ENCODE data around the gene RAB31. TPM values are rescaled to one million over a fixed set of nuclear protein-coding genes. Genes with fewer than 3 reads are reported as not detected.

RAB31 gene
- total RNA-seq, 1 experiment from 2014 or later: 32.9 TPM

GRCh38 chr18:9814431-9814830 lies 106.3 kb downstream of the RAB31 start (continued):
- TF ChIP-seq ZNF512 (CRISPR knock-in tag; IDR thresholded peaks at IDR 0.05; ENCODE audit: borderline replicate concordance) (no peak), ZNF263 (CRISPR knock-in tag; IDR thresholded peaks at IDR 0.05; ENCODE audit: low read depth) (no peak), ZNF396 (CRISPR knock-in tag; IDR thresholded peaks at IDR 0.05; ENCODE audit: borderline replicate concordance) (no peak), E2F1 (CRISPR knock-in tag; IDR thresholded peaks at IDR 0.05) (no peak)

- Mint-ChIP-seq H3K4me3 (no peak overlapping the region), H3K27ac (no peak overlapping the region), H3K4me1 (peaks cover 10% of the 10 kb centered on the region), H3K27me3 (ENCODE audit: low read depth) (no peaks in the 10 kb centered on the region), H3K9me3 (peaks cover 15% of the 10 kb centered on the region), H3K36me3 (peaks cover 14% of the 10 kb centered on the region)
- CTCF ChIA-PET: no interaction called here
- TF ChIP-seq CTCF (IDR thresholded peaks at IDR 0.05) (no peak), AR (CRISPR knock-in tag; IDR thresholded peaks at IDR 0.05) (no peak), GTF2I (CRISPR knock-in tag; conservative IDR thresholded peaks at IDR 0.05) (no peak), SOX15 (CRISPR knock-in tag; IDR thresholded peaks at IDR 0.05) (no peak)
- DNase-seq (ENCODE audit: low spot score) (no peak), ATAC-seq (no peak)
- POLR2A ChIA-PET: no interaction called here
Observed at GRCh38 chr18:9817286-9817685, 109.2 kb downstream of the RAB31 start.

- Mint-ChIP-seq H3K27me3 (ENCODE audit: low read depth) (no peaks in the 10 kb centered on the region), H3K4me3 (no peak overlapping the region), H3K4me1 (peaks cover 10% of the 10 kb centered on the region), H3K27ac (no peak overlapping the region), H3K36me3 (peaks cover 14% of the 10 kb centered on the region), H3K9me3 (peaks cover 15% of the 10 kb centered on the region)
- ChIA-PET POLR2A (no interaction called here), CTCF (no interaction called here)
- no peak for TF ChIP-seq ZNF232 (CRISPR knock-in tag; IDR thresholded peaks at IDR 0.05)
- TF ChIP-seq ERG (CRISPR knock-in tag; IDR thresholded peaks at IDR 0.05): no peak
- TF ChIP-seq TP53 (CRISPR knock-in tag; IDR thresholded peaks at IDR 0.05): no peak
- TF ChIP-seq CBFB (CRISPR knock-in tag; IDR thresholded peaks at IDR 0.05; ENCODE audit: low read depth): no peak
- no peak for TF ChIP-seq ATF6 (CRISPR knock-in tag; IDR thresholded peaks at IDR 0.05)
- TF ChIP-seq SMAD4 (CRISPR knock-in tag; IDR thresholded peaks at IDR 0.05): no peak
- TF ChIP-seq TEAD1 (CRISPR knock-in tag; IDR thresholded peaks at IDR 0.05): no peak
- TF ChIP-seq OVOL2 (CRISPR knock-in tag; IDR thresholded peaks at IDR 0.05; ENCODE audit: borderline replicate concordance): no peak
- DNase-seq (ENCODE audit: low spot score) (no peak), ATAC-seq (no peak)
Observed at GRCh38 chr18:9817725-9818422, 109.8 kb downstream of the RAB31 start.

Data from WTC11 (cell line).